HuH-7 (cell line): ENCODE data around the gene MDC1.
A peak's percentile ranks its signal among the peaks of the same experiment; 100 is the strongest.

Source experiments
- DNase-seq: peaks from one replicate; pipeline ENCODE4 v3.0.0; 2011; ENCODE audit warnings: low spot score

Gene MDC1

GRCh38 chr6:30748851-30749540, 31.9 kb upstream of the MDC1 start:
- no peak for DNase-seq

- DNase-seq, result no peak
Observed at GRCh38 chr6:30747902-30748769, 31.1 kb upstream of the MDC1 start.

- no peak for DNase-seq
Observed at GRCh38 chr6:30747300-30747687, 30.2 kb upstream of the MDC1 start.

- peak; percentile 68 for DNase-seq
Observed at GRCh38 chr6:30744054-30744805, 27.1 kb upstream of the MDC1 start, which contains the start of gene IER3. Gene IER3, minus strand, starts transcription at chr6:30744547. Its CDS starts 29 bp downstream, at chr6:30744518.

- no peak for DNase-seq
Observed at GRCh38 chr6:30743099-30744053, 26.3 kb upstream of the MDC1 start.

- peak; percentile 84 for DNase-seq
Observed at GRCh38 chr6:30742316-30743098, 25.4 kb upstream of the MDC1 start, which contains the start of gene FLOT1. Gene FLOT1, minus strand, starts transcription at chr6:30742687. Its CDS starts 498 bp downstream, at chr6:30742189.

- DNase-seq, result no peak
Observed at GRCh38 chr6:30741789-30742315, 24.8 kb upstream of the MDC1 start.

GRCh38 chr6:30741063-30741779, 24.1 kb upstream of the MDC1 start:
- no peak for DNase-seq

- DNase-seq, result no peak
Observed at GRCh38 chr6:30740540-30740870, 23.4 kb upstream of the MDC1 start.

GRCh38 chr6:30738532-30738931, 21.5 kb upstream of the MDC1 start:
- DNase-seq, result no peak

- no peak for DNase-seq
Observed at GRCh38 chr6:30735668-30736314, 18.7 kb upstream of the MDC1 start.

- no peak for DNase-seq
Observed at GRCh38 chr6:30732237-30732943, 15.3 kb upstream of the MDC1 start.

- DNase-seq, result peak; percentile 71
Observed at GRCh38 chr6:30730601-30731435, 13.7 kb upstream of the MDC1 start.

- no peak for DNase-seq
Observed at GRCh38 chr6:30727920-30728553, 11.0 kb upstream of the MDC1 start.

- no peak for DNase-seq
Observed at GRCh38 chr6:30726506-30727413, 9.7 kb upstream of the MDC1 start.
